G401.6 (cell line): ENCODE measurements around the gene KLF6.

Experiments
- FAIRE-seq: peaks from 2 replicates; lab custom pipeline; 2012; peaks lifted over from hg19 to GRCh38; lab: Jason Lieb, UNC

Gene KLF6

GRCh38 chr10:3811291-3811870, 26.4 kb upstream of the KLF6 start:
- FAIRE-seq, result no peak

- no peak for FAIRE-seq
Measured at GRCh38 chr10:3808689-3809199, 23.7 kb upstream of the KLF6 start.

- FAIRE-seq, result no peak
Measured at GRCh38 chr10:3807928-3808496, 23.0 kb upstream of the KLF6 start.

GRCh38 chr10:3807211-3807927, 22.4 kb upstream of the KLF6 start:
- FAIRE-seq, result no peak

GRCh38 chr10:3806603-3807002, 21.6 kb upstream of the KLF6 start:
- FAIRE-seq, result no peak

- FAIRE-seq, result peak; percentile 31
Measured at GRCh38 chr10:3805791-3806461, 20.9 kb upstream of the KLF6 start.

- FAIRE-seq, result no peak
Measured at GRCh38 chr10:3805201-3805790, 20.3 kb upstream of the KLF6 start.

- no peak for FAIRE-seq
Measured at GRCh38 chr10:3803927-3804741, 19.1 kb upstream of the KLF6 start.

GRCh38 chr10:3803295-3803926, 18.4 kb upstream of the KLF6 start:
- FAIRE-seq, result no peak

GRCh38 chr10:3802526-3803265, 17.7 kb upstream of the KLF6 start:
- FAIRE-seq, result no peak

- FAIRE-seq, result no peak
Measured at GRCh38 chr10:3801558-3802192, 16.7 kb upstream of the KLF6 start.

- FAIRE-seq, result no peak
Measured at GRCh38 chr10:3800586-3800985, 15.6 kb upstream of the KLF6 start.

- FAIRE-seq, result no peak
Measured at GRCh38 chr10:3797750-3798149, 12.7 kb upstream of the KLF6 start.

- FAIRE-seq, result no peak
Measured at GRCh38 chr10:3793553-3793952, 8.5 kb upstream of the KLF6 start.

- FAIRE-seq, result no peak
Measured at GRCh38 chr10:3792710-3793219, 7.8 kb upstream of the KLF6 start.

- FAIRE-seq, result peak; percentile 54
Measured at GRCh38 chr10:3791974-3792633, 7.1 kb upstream of the KLF6 start.

- FAIRE-seq, result no peak
Measured at GRCh38 chr10:3790858-3791257, 5.8 kb upstream of the KLF6 start.

GRCh38 chr10:3790272-3790671, 5.3 kb upstream of the KLF6 start:
- FAIRE-seq, result no peak

- FAIRE-seq, result no peak
Measured at GRCh38 chr10:3789621-3790020, 4.6 kb upstream of the KLF6 start.
